SU-DHL-6 (cell line): ENCODE results near the gene P2RY6.
A peak's percentile ranks its signal among the peaks of the same experiment; 100 is the strongest.

Source experiments
- H2AFZ ChIP-seq: fragments of 200-600 bp; sonication (generic); 2 replicates; pipeline ENCODE4 v1.6.1; 2014; ENCODE audit warnings: low read depth, mild to moderate bottlenecking, moderate library complexity, mixed read lengths, antibody characterized with exemption, low read length; ENCODE audit not compliant: severe bottlenecking
- H3F3A ChIP-seq: fragments of 200-600 bp; shearing (Covaris generic); 2 replicates; pipeline ENCODE4 v1.6.0; 2016; ENCODE audit warnings: antibody characterized with exemption, mild to moderate bottlenecking; ENCODE audit not compliant: insufficient read depth
- H3K27ac ChIP-seq: fragments of 200-600 bp; sonication (generic); 2 replicates; pipeline ENCODE4 v1.5.1; 2016; ENCODE audit warnings: low read depth, mild to moderate bottlenecking, low read length, moderate library complexity, mixed read lengths
- H3K27me3 ChIP-seq: fragments of 200-600 bp; sonication (generic), shearing (Covaris generic); 2 replicates; pipeline ENCODE4 v1.6.0; 2014; ENCODE audit warnings: mild to moderate bottlenecking, low read length
- H3K36me3 ChIP-seq: fragments of 200-600 bp; sonication (generic); 2 replicates; pipeline ENCODE4 v1.6.1; 2014; ENCODE audit warnings: mild to moderate bottlenecking, low read length, mixed read lengths
- H3K4me2 ChIP-seq: fragments of 300-600, 200-600 bp; shearing (Covaris generic), sonication (generic); 2 replicates; pipeline ENCODE4 v1.6.0; 2014; ENCODE audit warnings: low read length, low read depth, mild to moderate bottlenecking; ENCODE audit not compliant: poor library complexity, severe bottlenecking
- H3K4me3 ChIP-seq: fragments of 200-600 bp; sonication (generic); 2 replicates; pipeline ENCODE4 v1.5.1; 2014; ENCODE audit warnings: antibody characterized with exemption, low read length, mild to moderate bottlenecking, mixed read lengths; ENCODE audit not compliant: insufficient read depth, poor library complexity, severe bottlenecking
- H3K79me2 ChIP-seq: fragments of 200-600 bp; sonication (generic); 2 replicates; pipeline ENCODE4 v1.6.1; 2014; ENCODE audit warnings: mild to moderate bottlenecking, low read length, moderate library complexity; ENCODE audit not compliant: insufficient read depth
- H3K9ac ChIP-seq: fragments of 200-600 bp; sonication (generic); 2 replicates; pipeline ENCODE4 v1.7.0; 2014; ENCODE audit warnings: mild to moderate bottlenecking, low read length
- H3K9me2 ChIP-seq: fragments of 200-600 bp; sonication (generic); replicated peaks from 2 replicates; pipeline ENCODE4 v1.6.1; 2014; ENCODE audit warnings: low read length; ENCODE audit not compliant: insufficient read depth
- H3K9me3 ChIP-seq: fragments of 200-600 bp; sonication (generic); 2 replicates; pipeline ENCODE4 v1.6.1; 2014; ENCODE audit warnings: low read length, mixed read lengths; ENCODE audit not compliant: insufficient read depth
- H4K20me1 ChIP-seq: fragments of 200-600 bp; sonication (generic); 2 replicates; pipeline ENCODE4 v1.6.1; 2014; ENCODE audit warnings: low read depth, mild to moderate bottlenecking, antibody characterized with exemption, low read length, moderate library complexity, mixed read lengths
- EZH2phosphoT487 ChIP-seq: fragments of 200-600 bp; sonication (generic), shearing (Covaris generic); conservative IDR thresholded peaks from 2 replicates; pipeline ENCODE4 v1.6.1; 2018; ENCODE audit warnings: mild to moderate bottlenecking, antibody characterized with exemption, low read length, moderate library complexity, mixed read lengths
- TF ChIP-seq, protein P1 (sequence below): fragments of 200-600 bp; sonication (generic); IDR thresholded peaks from one replicate; pipeline ENCODE4 v1.5.1; 2017; ENCODE audit warnings: antibody characterized with exemption, mild to moderate bottlenecking, low read length, moderate library complexity; ENCODE audit not compliant: insufficient read depth, poor library complexity, severe bottlenecking

Gene P2RY6

DNA sequence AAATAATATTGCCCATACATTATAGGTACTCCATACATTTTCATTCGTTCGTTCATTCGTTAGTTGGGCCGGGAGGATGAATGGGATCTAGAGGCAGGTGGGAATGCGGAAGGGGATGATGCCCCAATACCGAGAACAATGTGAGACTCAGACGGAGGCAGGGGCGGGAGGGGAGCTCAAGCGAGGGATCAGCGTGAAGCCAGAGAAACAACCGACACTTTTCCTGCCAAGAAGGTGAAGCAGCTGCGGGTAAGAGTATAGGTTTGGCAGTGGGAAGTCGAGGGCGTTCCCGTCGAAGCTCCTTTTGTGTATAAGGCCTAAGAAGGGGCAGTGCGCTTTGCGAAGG, 34.8 kb downstream of the P2RY6 start:
- Histone ChIP-seq H3K36me3 (no peaks in the 10 kb centered on the region), H3K9me2 (no peaks in the 10 kb centered on the region), H3K4me2 (peak overlapping the region; percentile 94), H3K9ac (peak overlapping the region; percentile 40), H3K27me3 (no peaks in the 10 kb centered on the region), H4K20me1 (no peaks in the 10 kb centered on the region), H2AFZ (peak overlapping the region; percentile 79), H3K79me2 (no peaks in the 10 kb centered on the region), H3F3A (no peaks in the 10 kb centered on the region), H3K27ac (no peak overlapping the region), H3K9me3 (no peaks in the 10 kb centered on the region), H3K4me3 (peak overlapping the region; percentile 84)
- TF ChIP-seq, protein P1, sequence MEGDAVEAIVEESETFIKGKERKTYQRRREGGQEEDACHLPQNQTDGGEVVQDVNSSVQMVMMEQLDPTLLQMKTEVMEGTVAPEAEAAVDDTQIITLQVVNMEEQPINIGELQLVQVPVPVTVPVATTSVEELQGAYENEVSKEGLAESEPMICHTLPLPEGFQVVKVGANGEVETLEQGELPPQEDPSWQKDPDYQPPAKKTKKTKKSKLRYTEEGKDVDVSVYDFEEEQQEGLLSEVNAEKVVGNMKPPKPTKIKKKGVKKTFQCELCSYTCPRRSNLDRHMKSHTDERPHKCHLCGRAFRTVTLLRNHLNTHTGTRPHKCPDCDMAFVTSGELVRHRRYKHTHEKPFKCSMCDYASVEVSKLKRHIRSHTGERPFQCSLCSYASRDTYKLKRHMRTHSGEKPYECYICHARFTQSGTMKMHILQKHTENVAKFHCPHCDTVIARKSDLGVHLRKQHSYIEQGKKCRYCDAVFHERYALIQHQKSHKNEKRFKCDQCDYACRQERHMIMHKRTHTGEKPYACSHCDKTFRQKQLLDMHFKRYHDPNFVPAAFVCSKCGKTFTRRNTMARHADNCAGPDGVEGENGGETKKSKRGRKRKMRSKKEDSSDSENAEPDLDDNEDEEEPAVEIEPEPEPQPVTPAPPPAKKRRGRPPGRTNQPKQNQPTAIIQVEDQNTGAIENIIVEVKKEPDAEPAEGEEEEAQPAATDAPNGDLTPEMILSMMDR = no peak
- no peak for TF ChIP-seq EZH2phosphoT487

DNA sequence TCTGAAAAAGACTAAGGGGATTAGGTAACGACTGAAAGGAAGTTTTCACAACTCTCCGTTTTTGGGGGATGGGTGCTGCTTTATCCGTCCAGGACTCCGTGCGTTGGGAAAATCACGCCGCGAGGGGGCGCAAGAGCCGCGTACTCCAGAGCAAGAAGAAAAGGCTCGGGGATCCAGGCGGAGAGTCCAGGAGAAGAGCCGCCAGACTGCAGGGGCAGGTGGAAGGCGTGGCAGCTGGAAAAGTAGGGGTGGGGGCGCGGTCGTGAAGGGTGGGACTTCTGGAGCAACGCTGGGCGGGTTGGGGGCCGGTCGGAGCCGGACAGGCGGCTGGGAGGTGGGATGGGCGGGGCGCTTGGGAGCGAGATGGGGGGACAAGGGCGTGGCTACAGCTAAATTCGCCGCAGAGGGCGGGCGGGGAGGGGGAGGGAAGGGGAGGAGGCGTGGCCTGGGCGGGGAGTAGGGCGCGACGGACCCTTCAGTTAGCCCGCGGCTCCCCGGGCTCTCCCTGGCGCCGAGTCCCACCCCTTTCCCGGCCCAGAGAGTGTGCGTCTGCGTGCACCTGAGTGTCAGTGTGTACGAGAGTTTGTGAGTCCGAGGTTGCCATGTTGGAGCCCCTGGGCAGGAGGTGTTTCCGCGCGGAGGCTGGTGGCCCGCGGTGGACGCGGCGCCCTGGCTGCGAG, 35.3 kb downstream of the P2RY6 start:
- Histone ChIP-seq H3K79me2 (no peaks in the 10 kb centered on the region), H3K4me2 (peak overlapping the region; percentile 94), H3K9ac (peak overlapping the region; percentile 55), H3F3A (no peaks in the 10 kb centered on the region), H2AFZ (peak overlapping the region; percentile 97), H3K4me3 (peak overlapping the region; percentile 84), H3K9me3 (no peaks in the 10 kb centered on the region), H3K27ac (no peak overlapping the region), H3K9me2 (no peaks in the 10 kb centered on the region), H3K36me3 (no peaks in the 10 kb centered on the region), H4K20me1 (no peaks in the 10 kb centered on the region), H3K27me3 (no peaks in the 10 kb centered on the region)
- no peak for TF ChIP-seq EZH2phosphoT487
- TF ChIP-seq, protein P1 = peak; percentile 94

DNA sequence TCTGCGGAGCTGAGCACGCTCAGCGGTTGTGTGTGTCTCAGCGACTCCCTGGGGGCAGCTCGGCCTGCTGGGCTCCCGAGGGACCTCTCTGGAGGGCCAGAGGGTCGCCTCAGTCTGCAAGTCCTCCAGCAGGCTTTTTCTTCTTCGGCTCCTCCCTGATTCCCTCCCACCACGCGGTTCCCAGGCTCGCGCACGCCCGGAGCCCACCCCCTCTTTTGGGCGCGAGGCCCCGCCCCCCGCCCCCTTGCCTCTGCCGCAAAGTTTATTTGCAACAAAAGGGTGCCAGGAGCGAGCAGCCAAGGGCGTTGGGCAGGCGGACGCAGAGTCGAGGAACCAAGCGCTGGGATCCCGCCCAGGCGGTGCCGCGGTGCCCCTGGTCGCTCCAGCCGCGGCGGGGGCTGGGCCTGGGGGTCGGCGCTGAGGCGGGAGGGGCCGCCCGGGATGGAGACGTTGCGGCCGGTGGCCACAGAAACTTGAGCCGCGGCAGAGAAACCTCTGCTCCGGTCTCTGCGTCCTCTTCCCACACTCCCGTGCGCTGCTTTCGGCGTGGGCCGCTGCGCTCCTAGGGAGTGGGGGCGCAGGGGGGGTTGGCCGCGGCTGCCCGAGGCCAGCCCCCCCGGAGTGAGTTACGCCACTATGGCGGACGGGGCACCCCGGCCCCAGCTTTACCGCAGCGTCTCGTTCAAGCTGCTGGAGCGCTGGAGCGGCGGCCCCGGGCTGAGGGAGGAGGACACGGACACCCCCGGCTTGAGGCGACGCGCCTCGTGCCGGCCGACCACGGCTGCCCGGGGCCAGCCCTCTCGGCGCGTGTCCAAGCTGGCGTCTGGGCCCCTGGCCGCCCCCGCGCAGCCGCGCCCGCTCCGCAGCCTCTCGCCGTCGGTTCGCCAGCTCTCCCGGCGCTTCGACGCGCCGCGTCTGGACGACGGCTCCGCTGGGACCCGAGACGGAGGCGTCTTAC, 36.1 kb downstream of the P2RY6 start, which contains the start of gene ARHGEF17:
Gene ARHGEF17, plus strand, starts transcription at position 274 of the 958 bp plus-strand sequence. Its CDS starts 363 bp downstream, at position 637.
- H3K4me3 ChIP-seq = peak within 1 kb of the TSS; percentile 84
- no peaks in the 10 kb centered on the region for H3K9me3 ChIP-seq
- H3F3A ChIP-seq = no peaks in the 10 kb centered on the region
- no peaks in the 10 kb centered on the region for H3K36me3 ChIP-seq
- peak within 1 kb of the TSS; percentile 94 for H3K4me2 ChIP-seq
- peak within 1 kb of the TSS; percentile 97 for H2AFZ ChIP-seq
- no peaks in the 10 kb centered on the region for H4K20me1 ChIP-seq
- H3K27ac ChIP-seq = no peak within 1 kb of the TSS
- no peaks in the 10 kb centered on the region for H3K79me2 ChIP-seq
- H3K9me2 ChIP-seq = no peaks in the 10 kb centered on the region
- TF ChIP-seq, protein P1 = no peak
- TF ChIP-seq EZH2phosphoT487 = no peak
- no peaks in the 10 kb centered on the region for H3K27me3 ChIP-seq
- peak within 1 kb of the TSS; percentile 55 for H3K9ac ChIP-seq
